A549 (cell line): ENCODE data around the gene MSGN1. TPM values are rescaled to one million over a fixed set of nuclear protein-coding genes. Genes with fewer than 3 reads are reported as not detected.

Experiments used
- ATAC-seq, 2 experiments: fragments of 200-7000 bp in 1 of 2; fragments of >200 bp in 1 of 2; cut with Nextera tagmentation in 1 of 2; cut with Tn5 transposase in 1 of 2; 3 replicates each; pipeline versions ENCODE4 v1.8.0 to v1.9.1; 2018 to 2020; ENCODE audit warnings: mild to moderate bottlenecking in 1 of 2, moderate library complexity in 1 of 2
- CTCF ChIA-PET: fragments of 300-600 bp; sonication (Branson Sonifier 250); formaldehyde crosslinking; extraction: SDS; loops from one replicate; lab custom pipeline; 2021; ENCODE audit warnings: antibody characterized with exemption, inconsistent platforms; lab: Yijun Ruan, JAX
- POLR2A ChIA-PET: fragments of 350-600 bp; formaldehyde crosslinking; extraction: SDS; loops from one replicate; lab custom pipeline; 2021; ENCODE audit warnings: antibody characterized with exemption, inconsistent platforms; lab: Yijun Ruan, JAX
- DNase-seq, 2 experiments: peaks; one replicate each; pipeline versions ENCODE4 v3.0.0 to v3.0.0-alpha.2; 2011 to 2016; ENCODE audit warnings: low read depth in 1 of 2, low spot score in 1 of 2
- FAIRE-seq: peaks from 2 replicates; lab custom pipeline; 2011; peaks lifted over from hg19 to GRCh38; lab: Jason Lieb, UNC
- H3K27ac ChIP-seq, 2 experiments: fragments of >200 bp; sonication (Bioruptor Twin); formaldehyde crosslinking; 3 replicates each; pipeline ENCODE4 v1.5.1; 2016 to 2017
- H3K4me1 ChIP-seq: fragments of >200 bp; sonication (Bioruptor Twin); formaldehyde crosslinking; 3 replicates; pipeline ENCODE4 v1.6.1; 2016
- H3K4me2 ChIP-seq: fragments of >200 bp; sonication (Bioruptor Twin); formaldehyde crosslinking; 3 replicates; pipeline ENCODE4 v1.6.1; 2016
- H3K4me3 ChIP-seq: fragments of >200 bp; sonication (Bioruptor Twin); formaldehyde crosslinking; 3 replicates; pipeline ENCODE4 v1.5.1; 2016
- H3K9me3 ChIP-seq: fragments of >200 bp; sonication (Bioruptor Twin); formaldehyde crosslinking; 3 replicates; pipeline ENCODE4 v1.6.1; 2016
- BCL3 ChIP-seq: fragments of >200 bp; sonication (Bioruptor Twin); formaldehyde crosslinking; IDR thresholded peaks from 3 replicates; pipeline ENCODE4 v1.6.1; 2016
- CBX8 ChIP-seq: fragments of 200-600 bp; sonication (generic); IDR thresholded peaks from 2 replicates; pipeline ENCODE4 v1.6.1; 2016
- E2F6 ChIP-seq: IDR thresholded peaks from 2 replicates; pipeline ENCODE4 v1.6.1; 2012; ENCODE audit warnings: low read depth, borderline replicate concordance
- EHF ChIP-seq: fragments of 250-450 bp; sonication (Bioruptor Pico); IDR thresholded peaks from 2 replicates; pipeline ENCODE4 v1.5.0; 2020; ENCODE audit warnings: mild to moderate bottlenecking
- EHMT2 ChIP-seq: fragments of 200-600 bp; sonication (generic); IDR thresholded peaks from 2 replicates; pipeline ENCODE4 v1.6.1; 2016; ENCODE audit warnings: antibody characterized with exemption, low read depth, mild to moderate bottlenecking, moderate library complexity
- ELK1 ChIP-seq: fragments of 150-350 bp; IDR thresholded peaks from 2 replicates; pipeline ENCODE4 v1.6.1; 2014; ENCODE audit warnings: low read depth, mild to moderate bottlenecking, low read length
- EP300 ChIP-seq, 2 experiments: fragments of >200 bp; sonication (Bioruptor Twin); formaldehyde crosslinking; IDR thresholded peaks; 2 replicates in 1 of 2; 3 replicates in 1 of 2; pipeline ENCODE4 v1.6.1; 2016 to 2017
- FOXS1 ChIP-seq: fragments of 250-450 bp; sonication (Bioruptor Pico); IDR thresholded peaks from 2 replicates; pipeline ENCODE4 v1.5.0; 2020; ENCODE audit warnings: mild to moderate bottlenecking, moderate library complexity
- HES2 ChIP-seq: fragments of >200 bp; sonication (Bioruptor Twin); formaldehyde crosslinking; IDR thresholded peaks from 2 replicates; pipeline ENCODE4 v1.6.1; 2016
- HEYL ChIP-seq: fragments of 250-450 bp; sonication (Bioruptor Pico); IDR thresholded peaks from 2 replicates; pipeline ENCODE4 v1.8.0; 2021; ENCODE audit warnings: mild to moderate bottlenecking, moderate library complexity
- HMGXB4 ChIP-seq: fragments of 250-450 bp; sonication (Bioruptor Pico); IDR thresholded peaks from 2 replicates; pipeline ENCODE4 v1.5.0; 2021; ENCODE audit warnings: mild to moderate bottlenecking, moderate library complexity, borderline replicate concordance
- JUN ChIP-seq, 2 experiments: fragments of >200 bp; sonication (Bioruptor Twin); formaldehyde crosslinking; IDR thresholded peaks; 2 replicates in 1 of 2; 3 replicates in 1 of 2; pipeline ENCODE4 v1.6.1; 2016 to 2017
- KDM1A ChIP-seq: fragments of 200-600 bp; sonication (generic); IDR thresholded peaks from 2 replicates; pipeline ENCODE4 v1.6.1; 2016; ENCODE audit warnings: low read depth, mild to moderate bottlenecking
- MAFK ChIP-seq: fragments of 450-650 bp; IDR thresholded peaks from 2 replicates; pipeline ENCODE4 v1.6.1; 2014; ENCODE audit not compliant: partially characterized antibody
- MAX ChIP-seq: IDR thresholded peaks from 2 replicates; pipeline ENCODE4 v1.6.1; 2012
- MYC ChIP-seq: IDR thresholded peaks from 2 replicates; pipeline ENCODE4 v1.6.1; 2012; ENCODE audit warnings: mild to moderate bottlenecking, inconsistent platforms, low read length, improper control_type of control experiment, borderline replicate concordance
- NFE2L2 ChIP-seq: fragments of 150-350 bp; conservative IDR thresholded peaks from 2 replicates; pipeline ENCODE4 v1.6.1; 2014; ENCODE audit warnings: low read length
- NR3C1 ChIP-seq: fragments of >200 bp; sonication (Bioruptor Twin); formaldehyde crosslinking; IDR thresholded peaks from 3 replicates; pipeline ENCODE4 v1.6.1; 2017
- PBX3 ChIP-seq: IDR thresholded peaks from 2 replicates; pipeline ENCODE4 v1.6.1; 2012
- PHF8 ChIP-seq: fragments of 200-600 bp; sonication (generic); IDR thresholded peaks from 2 replicates; pipeline ENCODE4 v1.6.1; 2016; ENCODE audit warnings: low read depth, mild to moderate bottlenecking, antibody characterized with exemption, moderate library complexity, borderline replicate concordance
- POLR2AphosphoS2 ChIP-seq: conservative IDR thresholded peaks from 2 replicates; pipeline ENCODE4 v1.6.1; 2012; ENCODE audit warnings: low read length, improper control_type of control experiment, inconsistent platforms
- SMC3 ChIP-seq: fragments of >200 bp; sonication (Bioruptor Twin); formaldehyde crosslinking; IDR thresholded peaks from 3 replicates; pipeline ENCODE4 v1.6.1; 2018; ENCODE audit warnings: inconsistent platforms
- ZFP36 ChIP-seq: fragments of 450-650 bp; IDR thresholded peaks from 2 replicates; pipeline ENCODE4 v1.6.1; 2014; ENCODE audit warnings: borderline replicate concordance; ENCODE audit not compliant: partially characterized antibody
- ZSCAN20 ChIP-seq: fragments of 250-450 bp; sonication (Bioruptor Pico); IDR thresholded peaks from 2 replicates; pipeline ENCODE4 v1.8.0; 2022; ENCODE audit warnings: mild to moderate bottlenecking, moderate library complexity
- WGBS: methylation state at CpG from one replicate; pipeline ENCODE4 v1.1.6; 2017; ENCODE audit errors: missing lambda C conversion rate; 5-methylcytosine and 5-hydroxymethylcytosine counted together
- polyA plus RNA-seq, 4 experiments: library from polyadenylated mRNA; depleted of rRNA in 3 of 4; stranded (reverse); fragments of >200 nt; fragmentation: RNase III in 1 of 4; extraction: RNeasy Plus Mini Kit Qiagen cat#74134 plus additional on column Dnase treatment in 1 of 4; gene quantifications; 2 replicates in 3 of 4; 3 replicates in 1 of 4; pipeline ENCODE4 v1.2.3, GENCODE V29; 2011 to 2017

The MSGN1 gene
- polyA plus RNA-seq, 2 of the 4 experiments (the other 2 are of a cell fraction) = not detected

- TF ChIP-seq E2F6 = no peak
- no peak for TF ChIP-seq ZFP36
- no peak for TF ChIP-seq MAFK
Measured at GRCh38 chr2:17805166-17805565, 11.1 kb upstream of the MSGN1 start (continued).

- Histone ChIP-seq H3K9me3 (no peaks in the 10 kb centered on the region), H3K4me2 (no peak overlapping the region), H3K4me3 (no peak overlapping the region), H3K4me1 (no peaks in the 10 kb centered on the region), H3K27ac (no peak overlapping the region)
- WGBS = 70% methylated on average over 8 of the region's 8 CpGs
- TF ChIP-seq EHMT2 = no peak
- no peak for TF ChIP-seq CBX8
- no peak for TF ChIP-seq KDM1A
- no peak for TF ChIP-seq ZSCAN20 (CRISPR knock-in tag)
- no peak for TF ChIP-seq NFE2L2
- no peak for TF ChIP-seq ELK1
- TF ChIP-seq NR3C1 = no peak
- no peak for TF ChIP-seq ZFP36
- no peak for ATAC-seq
- no peak for FAIRE-seq
- POLR2A ChIA-PET = no interaction called here
- no peak for DNase-seq
- CTCF ChIA-PET = interaction anchor here (0.8 to 1.6 kb wide), 6 partner anchors 10 to 151 kb away, joined by 3 to 5 read pairs (median 3); partner anchors contain the start of gene MSGN1
Measured at GRCh38 chr2:17805717-17806363, 10.4 kb upstream of the MSGN1 start.

GRCh38 chr2:17813010-17813741 lies 3.1 kb upstream of the MSGN1 start:
- ChIA-PET POLR2A (no interaction called here), CTCF (interaction anchor here (1.9 to 6.6 kb wide), 2 partner anchors 17 to 25 kb away, joined by 3 to 34 read pairs; no protein-coding TSS in a partner anchor)
- no peak overlapping the region for H3K27ac ChIP-seq
- ATAC-seq = no peak
- no peak overlapping the region for H3K4me3 ChIP-seq
- no peak for FAIRE-seq
- 50% methylated on average over 5 of the region's 5 CpGs for WGBS
- H3K4me2 ChIP-seq = no peak overlapping the region
- no peaks in the 10 kb centered on the region for H3K9me3 ChIP-seq
- no peak for DNase-seq
- no peaks in the 10 kb centered on the region for H3K4me1 ChIP-seq
- TF ChIP-seq SMC3 (no peak), BCL3 (no peak), MYC (no peak), EHF (CRISPR knock-in tag) (no peak), ZSCAN20 (CRISPR knock-in tag) (no peak), EP300 (IDR thresholded peaks at IDR 0.05) (no peak), HMGXB4 (no peak), PHF8 (no peak), FOXS1 (CRISPR knock-in tag) (no peak), MAX (no peak), PBX3 (no peak), HES2 (no peak), HEYL (CRISPR knock-in tag) (no peak), JUN (IDR thresholded peaks at IDR 0.05) (no peak), POLR2AphosphoS2 (no peak), E2F6 (no peak)
